DOHH2 (cell line): ENCODE results near the gene KRTAP4-2.

Source experiments
- EZH2phosphoT487 ChIP-seq: fragments of 200-600 bp; sonication (generic); IDR thresholded peaks from 2 replicates; pipeline ENCODE4 v1.6.1; 2017; ENCODE audit warnings: borderline replicate concordance, mild to moderate bottlenecking, antibody characterized with exemption, low read length, moderate library complexity, mixed read lengths
- TF ChIP-seq, protein P1 (sequence below): fragments of 200-600 bp; sonication (generic); IDR thresholded peaks from one replicate; pipeline ENCODE4 v1.5.1; 2014; ENCODE audit warnings: antibody characterized with exemption, mild to moderate bottlenecking, low read depth, low read length; ENCODE audit not compliant: poor library complexity, severe bottlenecking

DNA sequence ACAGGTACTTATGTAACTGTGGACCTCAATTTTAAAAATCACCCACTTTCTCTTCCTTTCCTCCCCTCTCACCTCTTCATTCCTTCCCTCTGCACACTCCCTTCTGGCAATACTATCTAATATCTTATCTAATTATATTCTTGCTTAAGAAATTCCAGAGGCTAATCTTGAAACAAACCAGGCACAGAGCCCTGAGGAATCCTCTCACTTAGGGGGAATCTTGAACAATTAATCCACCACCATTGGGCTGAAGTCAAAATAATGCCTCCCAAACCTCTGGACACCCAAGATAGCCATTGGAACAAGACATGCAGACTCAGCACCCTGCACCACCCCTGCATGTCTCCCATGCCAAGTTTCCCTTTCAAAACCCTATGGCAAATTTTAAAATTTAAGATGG lies 36.7 kb downstream of the KRTAP4-2 start:
- TF ChIP-seq, protein P1, sequence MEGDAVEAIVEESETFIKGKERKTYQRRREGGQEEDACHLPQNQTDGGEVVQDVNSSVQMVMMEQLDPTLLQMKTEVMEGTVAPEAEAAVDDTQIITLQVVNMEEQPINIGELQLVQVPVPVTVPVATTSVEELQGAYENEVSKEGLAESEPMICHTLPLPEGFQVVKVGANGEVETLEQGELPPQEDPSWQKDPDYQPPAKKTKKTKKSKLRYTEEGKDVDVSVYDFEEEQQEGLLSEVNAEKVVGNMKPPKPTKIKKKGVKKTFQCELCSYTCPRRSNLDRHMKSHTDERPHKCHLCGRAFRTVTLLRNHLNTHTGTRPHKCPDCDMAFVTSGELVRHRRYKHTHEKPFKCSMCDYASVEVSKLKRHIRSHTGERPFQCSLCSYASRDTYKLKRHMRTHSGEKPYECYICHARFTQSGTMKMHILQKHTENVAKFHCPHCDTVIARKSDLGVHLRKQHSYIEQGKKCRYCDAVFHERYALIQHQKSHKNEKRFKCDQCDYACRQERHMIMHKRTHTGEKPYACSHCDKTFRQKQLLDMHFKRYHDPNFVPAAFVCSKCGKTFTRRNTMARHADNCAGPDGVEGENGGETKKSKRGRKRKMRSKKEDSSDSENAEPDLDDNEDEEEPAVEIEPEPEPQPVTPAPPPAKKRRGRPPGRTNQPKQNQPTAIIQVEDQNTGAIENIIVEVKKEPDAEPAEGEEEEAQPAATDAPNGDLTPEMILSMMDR = no peak
- no peak for TF ChIP-seq EZH2phosphoT487
